IPS-11a (cell line): Measurements from ENCODE around the gene PARVA.

Experiments used
- H3K4me3 ChIP-seq: one replicate; pipeline ENCODE4 v1.5.1; 2013; ENCODE audit warnings: low read depth, low read length, control low read depth

PARVA gene

GRCh38 chr11:12544986-12545775 is 167.8 kb downstream of the PARVA start:
- H3K4me3 ChIP-seq: no peak overlapping the region

- no peak overlapping the region for H3K4me3 ChIP-seq
Measured at GRCh38 chr11:12546122-12546521, 168.8 kb downstream of the PARVA start.

- no peak overlapping the region for H3K4me3 ChIP-seq
Measured at GRCh38 chr11:12546660-12547059, 169.3 kb downstream of the PARVA start.

DNA sequence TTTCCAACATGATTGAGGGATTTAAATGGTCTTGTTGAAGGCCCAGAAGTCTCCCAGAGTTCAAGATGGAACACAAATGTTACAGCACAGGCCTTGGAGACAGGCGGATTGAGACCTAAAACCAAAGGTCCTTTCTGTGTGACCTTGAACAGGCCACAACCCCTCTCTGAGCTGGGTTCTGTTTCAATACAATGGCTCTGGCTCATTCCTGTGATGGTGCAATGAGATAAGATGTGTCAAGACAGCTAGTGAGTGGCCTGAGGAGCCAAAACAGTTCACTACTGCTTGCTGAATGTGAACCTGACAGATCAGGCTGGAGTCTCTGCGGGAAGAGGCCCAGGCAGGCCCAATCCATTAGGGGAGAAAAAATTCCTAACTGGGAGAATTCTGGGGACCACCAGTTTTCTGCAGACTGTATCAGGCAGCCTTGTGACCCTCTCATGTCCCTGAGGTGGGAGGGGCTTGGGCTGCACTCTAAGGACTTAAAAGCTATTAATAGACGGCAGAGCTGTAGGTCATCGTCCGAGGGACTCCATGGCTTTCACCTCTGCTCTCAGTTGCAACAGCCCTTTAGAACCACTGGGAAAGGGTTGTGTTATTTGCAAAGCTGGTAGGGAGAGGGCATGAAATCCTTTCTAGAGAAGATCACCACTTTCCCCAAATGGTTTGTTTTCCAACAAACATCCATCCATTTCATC is 170.7 kb downstream of the PARVA start:
- H3K4me3 ChIP-seq: no peak overlapping the region

DNA sequence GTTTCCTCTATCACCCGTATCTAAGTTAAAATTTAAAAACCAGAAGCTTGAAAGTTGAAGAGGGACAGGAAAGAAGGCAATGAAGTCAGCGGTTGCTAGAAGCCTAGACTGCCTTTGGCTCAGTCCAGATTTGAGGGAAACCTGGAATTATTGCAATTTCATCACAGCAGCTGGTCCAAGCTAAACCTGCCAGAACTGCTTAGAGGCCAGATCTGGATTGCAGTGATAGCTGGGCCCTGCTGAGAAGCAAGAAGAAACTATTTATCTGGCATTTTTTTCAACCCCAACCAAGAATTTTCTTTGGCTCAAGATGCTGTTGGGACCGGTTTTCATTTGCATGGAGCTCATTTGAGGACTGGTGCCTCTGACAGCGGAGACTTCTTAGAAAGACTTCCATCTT is 175.3 kb downstream of the PARVA start:
- no peak overlapping the region for H3K4me3 ChIP-seq

DNA sequence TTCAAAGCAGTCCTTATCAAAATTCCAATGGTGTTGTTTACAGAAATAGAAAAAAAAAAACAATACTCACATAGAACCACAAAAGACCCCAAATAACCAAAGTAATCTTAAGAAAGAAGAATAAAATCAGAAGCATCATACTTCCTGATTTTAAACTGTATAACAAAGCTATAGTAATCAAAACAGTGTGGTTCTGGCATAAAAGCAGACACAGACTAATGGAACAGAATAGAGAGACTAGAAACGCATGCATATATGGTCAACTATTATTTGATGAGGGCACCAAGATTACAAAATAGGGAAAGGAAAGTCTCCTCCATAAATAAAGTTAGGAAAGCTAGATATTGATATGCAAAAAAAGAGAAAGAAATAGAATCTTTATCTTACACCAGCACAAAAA is 176.8 kb downstream of the PARVA start:
- no peak overlapping the region for H3K4me3 ChIP-seq

GRCh38 chr11:12556155-12556554 is 178.8 kb downstream of the PARVA start:
- no peak overlapping the region for H3K4me3 ChIP-seq

- no peak overlapping the region for H3K4me3 ChIP-seq
Measured at GRCh38 chr11:12556788-12557384, 179.5 kb downstream of the PARVA start.

GRCh38 chr11:12559011-12559410 is 181.6 kb downstream of the PARVA start:
- H3K4me3 ChIP-seq: no peak overlapping the region

- no peak overlapping the region for H3K4me3 ChIP-seq
Measured at GRCh38 chr11:12560362-12560761, 183.0 kb downstream of the PARVA start.

DNA sequence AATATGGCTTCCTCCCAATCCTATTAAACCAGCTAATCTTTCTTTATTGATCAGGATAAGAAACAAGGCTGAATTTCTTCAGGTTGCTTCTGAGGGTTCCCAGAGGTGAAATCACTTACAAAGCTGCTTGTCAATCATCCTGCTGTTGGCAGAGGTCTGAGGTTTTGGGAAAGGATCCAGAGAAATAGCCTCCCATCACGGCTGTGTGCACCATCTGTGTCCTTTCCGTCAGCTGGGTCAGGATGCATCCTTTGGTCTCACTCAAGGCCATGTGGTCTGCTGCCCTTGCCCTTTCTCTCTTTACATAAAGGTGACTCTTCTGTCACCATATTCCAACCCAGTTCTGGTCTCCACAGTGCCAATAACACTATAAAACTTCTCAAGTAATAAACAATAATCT is 183.5 kb downstream of the PARVA start:
- H3K4me3 ChIP-seq: no peak overlapping the region

GRCh38 chr11:12564012-12564411 is 186.6 kb downstream of the PARVA start:
- H3K4me3 ChIP-seq: no peak overlapping the region

DNA sequence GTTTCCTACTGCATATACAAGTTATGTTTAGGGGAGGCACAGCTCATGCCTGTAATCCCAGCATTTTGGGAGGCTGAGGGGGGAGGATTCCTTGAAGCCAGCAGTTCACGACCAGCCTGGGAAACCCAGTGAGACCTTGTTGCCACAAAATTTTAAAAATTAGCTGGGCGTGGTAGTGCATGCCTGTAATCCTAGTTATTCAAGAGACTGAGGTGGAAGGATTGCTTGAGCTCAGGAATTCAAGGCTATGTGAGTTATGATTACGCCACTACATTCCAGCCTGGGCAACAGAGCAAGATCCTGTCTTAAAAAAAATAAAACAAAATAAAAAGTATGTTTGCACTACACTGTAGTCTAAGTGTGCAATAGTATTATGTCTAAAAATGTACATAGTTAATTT is 188.0 kb downstream of the PARVA start:
- H3K4me3 ChIP-seq: no peak overlapping the region

- no peak overlapping the region for H3K4me3 ChIP-seq
Measured at GRCh38 chr11:12567746-12568460, 190.5 kb downstream of the PARVA start.

DNA sequence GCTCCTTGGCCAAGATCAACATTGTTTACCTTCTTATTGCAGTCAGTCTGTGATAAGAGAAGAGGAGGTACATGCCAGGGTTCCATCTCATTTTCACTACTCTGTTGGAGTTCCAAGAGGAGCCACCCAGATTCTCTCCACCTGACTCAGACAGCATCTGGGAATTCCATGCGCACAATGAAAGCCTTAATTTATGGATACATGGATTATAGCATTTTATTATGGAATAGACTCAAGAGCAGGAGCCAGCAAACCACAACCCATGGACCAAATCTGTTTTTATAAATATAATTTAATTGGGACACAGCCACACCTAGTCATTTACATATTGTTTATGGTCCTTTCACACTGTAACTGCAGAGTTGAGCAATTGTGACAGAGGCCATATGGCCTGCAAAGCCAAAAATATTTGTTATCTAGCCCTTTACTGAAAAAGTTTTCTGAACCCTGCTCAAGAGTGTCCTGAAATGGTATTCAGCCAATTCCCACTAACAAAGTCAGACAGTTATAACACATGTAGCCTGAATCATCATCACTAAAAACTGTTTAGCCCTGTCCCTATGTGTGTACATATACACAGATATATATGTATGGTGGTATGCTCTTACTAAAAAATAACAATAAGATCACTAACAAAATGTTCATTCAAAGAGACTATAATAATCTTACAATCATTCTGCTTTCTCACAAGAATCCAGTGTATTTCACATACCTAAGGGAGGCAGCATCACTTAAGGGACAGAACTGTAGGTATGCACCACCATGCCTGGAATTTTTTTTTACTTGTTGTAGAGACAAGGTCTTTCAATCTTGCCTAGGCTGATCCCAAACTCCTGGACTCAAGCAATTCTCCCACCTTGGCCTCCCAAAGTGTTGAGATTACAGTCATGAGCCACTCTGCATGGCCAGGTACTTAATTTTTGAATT is 192.4 kb downstream of the PARVA start:
- no peak overlapping the region for H3K4me3 ChIP-seq

GRCh38 chr11:12573707-12574485 is 196.5 kb downstream of the PARVA start:
- no peak overlapping the region for H3K4me3 ChIP-seq

- no peak overlapping the region for H3K4me3 ChIP-seq
Measured at GRCh38 chr11:12577725-12578644, 200.6 kb downstream of the PARVA start.

GRCh38 chr11:12581416-12581815 is 204.0 kb downstream of the PARVA start:
- H3K4me3 ChIP-seq: no peak overlapping the region

- no peak overlapping the region for H3K4me3 ChIP-seq
Measured at GRCh38 chr11:12581923-12582322, 204.6 kb downstream of the PARVA start.
